ENCODE results near the gene SPEM3.

- TF ChIP-seq REST (IDR thresholded peaks at IDR 0.05; ENCODE audit: insufficient read depth in 1 of 2, low read depth in 2 of 2, low read length in 2 of 2) (no peak), POLR2AphosphoS5 (IDR thresholded peaks at IDR 0.05; ENCODE audit: low read depth, low read length) (no peak)
Measured at GRCh38 chr17:7411427-7411750, 17.3 kb upstream of the SPEM3 start.
